H9 (cell line): Measurements from ENCODE around the gene ZSWIM5. TPM values are rescaled to one million over a fixed set of nuclear protein-coding genes. Genes with fewer than 3 reads are reported as not detected.

Experiments
- DNase-seq: peaks from one replicate; pipeline ENCODE4 v3.0.0-alpha.2; 2017
- H2AFZ ChIP-seq: one replicate; pipeline ENCODE4 v1.6.1; 2013; ENCODE audit warnings: mild to moderate bottlenecking, low read length, control low read depth, moderate library complexity
- H2AK5ac ChIP-seq: 2 replicates; pipeline ENCODE4 v1.6.1; 2013; ENCODE audit warnings: low read length, control low read depth, mixed read lengths; ENCODE audit not compliant: insufficient read length
- H2BK120ac ChIP-seq: one replicate; pipeline ENCODE4 v1.6.1; 2013; ENCODE audit warnings: low read depth, mild to moderate bottlenecking, low read length, control low read depth, inconsistent platforms; ENCODE audit not compliant: poor library complexity, severe bottlenecking
- H2BK12ac ChIP-seq: 2 replicates; pipeline ENCODE4 v1.6.1; 2013; ENCODE audit warnings: low read length, control low read depth, mixed read lengths, low read depth; ENCODE audit not compliant: insufficient read length
- H2BK15ac ChIP-seq: 2 replicates; pipeline ENCODE4 v1.6.1; 2013; ENCODE audit warnings: low read depth, low read length, control low read depth
- H2BK20ac ChIP-seq: one replicate; pipeline ENCODE4 v1.6.1; 2013; ENCODE audit warnings: low read depth, mild to moderate bottlenecking, low read length, control low read depth, inconsistent platforms; ENCODE audit not compliant: poor library complexity, severe bottlenecking
- H2BK5ac ChIP-seq: 2 replicates; pipeline ENCODE4 v1.6.1; 2013; ENCODE audit warnings: low read length, control low read depth, mixed read lengths; ENCODE audit not compliant: insufficient read length
- H3K14ac ChIP-seq: 2 replicates; pipeline ENCODE4 v1.6.1; 2013; ENCODE audit warnings: low read length, control low read depth; ENCODE audit not compliant: insufficient read depth
- H3K18ac ChIP-seq: 2 replicates; pipeline ENCODE4 v1.6.1; 2013; ENCODE audit warnings: low read depth, mild to moderate bottlenecking, mixed read lengths, low read length, control low read depth; ENCODE audit not compliant: insufficient read length
- H3K23ac ChIP-seq: 2 replicates; pipeline ENCODE4 v1.6.1; 2013; ENCODE audit warnings: low read length, control low read depth, mixed read lengths, low read depth; ENCODE audit not compliant: insufficient read length
- H3K23me2 ChIP-seq: 2 replicates; pipeline ENCODE4 v1.6.1; 2013; ENCODE audit warnings: low read depth, mild to moderate bottlenecking, mixed read lengths, low read length, control low read depth; ENCODE audit not compliant: insufficient read length, poor library complexity, severe bottlenecking
- H3K27ac ChIP-seq: 2 replicates; pipeline ENCODE4 v1.5.1; 2013; ENCODE audit warnings: low read length, control low read depth, mixed read lengths, low read depth; ENCODE audit not compliant: insufficient read length
- H3K27me3 ChIP-seq: 2 replicates; pipeline ENCODE4 v1.6.1; 2013; ENCODE audit warnings: low read length, control low read depth, inconsistent platforms; ENCODE audit not compliant: insufficient read depth
- H3K4ac ChIP-seq: 2 replicates; pipeline ENCODE4 v1.6.1; 2013; ENCODE audit warnings: low read depth, mild to moderate bottlenecking, control low read depth, inconsistent platforms, low read length, moderate library complexity
- H3K4me1 ChIP-seq: 2 replicates; pipeline ENCODE4 v1.6.1; 2013; ENCODE audit warnings: low read length, control low read depth, inconsistent platforms; ENCODE audit not compliant: insufficient read depth
- H3K4me2 ChIP-seq: 2 replicates; pipeline ENCODE4 v1.6.1; 2013; ENCODE audit warnings: low read length, control low read depth, mixed read lengths; ENCODE audit not compliant: insufficient read length, insufficient read depth
- H3K56ac ChIP-seq: 2 replicates; pipeline ENCODE4 v1.6.1; 2013; ENCODE audit warnings: low read depth, mild to moderate bottlenecking, mixed read lengths, low read length, control low read depth; ENCODE audit not compliant: insufficient read length
- H3K79me1 ChIP-seq: 2 replicates; pipeline ENCODE4 v1.6.1; 2013; ENCODE audit warnings: low read depth, mild to moderate bottlenecking, moderate library complexity, low read length, control low read depth, inconsistent platforms; ENCODE audit not compliant: insufficient read depth, poor library complexity, severe bottlenecking
- H3K79me2 ChIP-seq: 2 replicates; pipeline ENCODE4 v1.6.1; 2013; ENCODE audit warnings: low read length, control low read depth, inconsistent platforms; ENCODE audit not compliant: insufficient read depth
- H3K9ac ChIP-seq: 2 replicates; pipeline ENCODE4 v1.6.1; 2013; ENCODE audit warnings: low read length, control low read depth, mixed read lengths; ENCODE audit not compliant: insufficient read length; ENCODE audit errors: extremely low read depth
- H3K9me3 ChIP-seq: one replicate; pipeline ENCODE4 v1.6.1; 2013; ENCODE audit warnings: low read depth, low read length, inconsistent platforms; ENCODE audit not compliant: control insufficient read depth
- H3T11ph ChIP-seq: one replicate; pipeline ENCODE4 v1.6.1; 2013; ENCODE audit warnings: mild to moderate bottlenecking, low read length, control low read depth, inconsistent platforms
- H4K20me1 ChIP-seq: one replicate; pipeline ENCODE4 v1.6.1; 2013; ENCODE audit not compliant: control insufficient read depth, insufficient read length, insufficient read depth
- H4K5ac ChIP-seq: 2 replicates; pipeline ENCODE4 v1.6.1; 2013; ENCODE audit warnings: low read depth, mild to moderate bottlenecking, mixed read lengths, low read length, control low read depth; ENCODE audit not compliant: insufficient read length
- H4K8ac ChIP-seq: replicated peaks from 2 replicates; pipeline ENCODE4 v1.6.1; 2013; ENCODE audit warnings: low read length, control low read depth, mixed read lengths, low read depth; ENCODE audit not compliant: insufficient read length
- H4K91ac ChIP-seq: 2 replicates; pipeline ENCODE4 v1.6.1; 2013; ENCODE audit warnings: low read depth, mild to moderate bottlenecking, moderate library complexity, mixed read lengths, low read length, control low read depth; ENCODE audit not compliant: insufficient read length
- H3K27ac Mint-ChIP-seq, 3 experiments: 2 replicates in 2 of 3; 3 replicates in 1 of 3; pipeline ENCODE4 v1.8.0; 2020 to 2021; ENCODE audit warnings: mixed read lengths in 3 of 3, mild to moderate bottlenecking in 1 of 3, moderate library complexity in 1 of 3
- H3K27me3 Mint-ChIP-seq: 2 replicates; pipeline ENCODE4 v1.8.0; 2021; ENCODE audit warnings: low read depth, mild to moderate bottlenecking, moderate library complexity, mixed read lengths
- H3K36me3 Mint-ChIP-seq, 3 experiments: 2 replicates in 2 of 3; 3 replicates in 1 of 3; pipeline ENCODE4 v1.8.0; 2020 to 2021; ENCODE audit warnings: low read depth in 3 of 3, mixed read lengths in 3 of 3; ENCODE audit not compliant: insufficient read depth in 1 of 3
- H3K4me1 Mint-ChIP-seq, 2 experiments: 2 replicates each; pipeline ENCODE4 v1.8.0; 2020; ENCODE audit warnings: mixed read lengths in 2 of 2
- H3K4me3 Mint-ChIP-seq, 2 experiments: 2 replicates in 1 of 2; 3 replicates in 1 of 2; pipeline ENCODE4 v1.8.0; 2020 to 2021; ENCODE audit warnings: mild to moderate bottlenecking in 2 of 2, mixed read lengths in 2 of 2, moderate library complexity in 1 of 2
- H3K9me3 Mint-ChIP-seq, 2 experiments: 2 replicates in 1 of 2; 3 replicates in 1 of 2; pipeline ENCODE4 v1.8.0; 2020; ENCODE audit warnings: mild to moderate bottlenecking in 2 of 2, mixed read lengths in 2 of 2, moderate library complexity in 1 of 2
- CTCF ChIP-seq: fragments of 200-600 bp; sonication (generic); conservative IDR thresholded peaks from 3 replicates; pipeline ENCODE4 v1.8.0; 2021; ENCODE audit warnings: antibody characterized with exemption, mild to moderate bottlenecking
- WGBS: extraction: QIAGEN DNeasy Blood & Tissue Kit; methylation state at CpG from one replicate; pipeline ENCODE4 v1.1.7; 2013; ENCODE audit warnings: missing lambda C conversion rate, low lambda C conversion rate, mixed read lengths; ENCODE audit not compliant: insufficient read length; ENCODE audit errors: extremely low coverage; 5-methylcytosine and 5-hydroxymethylcytosine counted together
- total RNA-seq: library from RNA; stranded (reverse); gene quantifications from 2 replicates; pipeline ENCODE4 v1.2.1, GENCODE V29; 2021

Gene ZSWIM5
- total RNA-seq, 1 experiment from 2014 or later, result 3.5 TPM

GRCh38 chr1:45047032-45047431, 159.4 kb downstream of the ZSWIM5 start:
- Histone ChIP-seq H2BK20ac (no peak overlapping the region), H3T11ph (no peak overlapping the region), H4K5ac (no peak overlapping the region), H2AK5ac (no peak overlapping the region), H3K4me1 (peaks cover 2% of the 10 kb centered on the region; the same call in 1 of the 2 replicates), H2AFZ (no peak overlapping the region), H3K23ac (no peak overlapping the region), H2BK15ac (no peak overlapping the region), H3K9ac (no peak overlapping the region), H3K27me3 (no peaks in the 10 kb centered on the region), H3K4ac (no peak overlapping the region), H3K23me2 (no peaks in the 10 kb centered on the region), H3K56ac (no peak overlapping the region), H4K91ac (no peak overlapping the region), H3K27ac (no peak overlapping the region), H2BK5ac (no peak overlapping the region), H2BK120ac (no peak overlapping the region), H3K4me2 (no peak overlapping the region), H3K18ac (no peak overlapping the region), H3K9me3 (no peaks in the 10 kb centered on the region), H4K20me1 (no peaks in the 10 kb centered on the region), H3K14ac (no peak overlapping the region), H3K79me2 (no peaks in the 10 kb centered on the region), H3K79me1 (no peaks in the 10 kb centered on the region), H2BK12ac (no peak overlapping the region), H4K8ac (no peak overlapping the region)
- WGBS, result no CpG with 5 or more reads among the region's 5 CpGs
- no peaks in the 10 kb centered on the region for H3K27me3 Mint-ChIP-seq
- H3K36me3 Mint-ChIP-seq, result no peaks in the 10 kb centered on the region
- H3K9me3 Mint-ChIP-seq, result no peaks in the 10 kb centered on the region
- H3K4me1 Mint-ChIP-seq, result peaks cover 6 to 12% of the 10 kb centered on the region in 2 experiments
- H3K27ac Mint-ChIP-seq, result no peak overlapping the region
- H3K4me3 Mint-ChIP-seq, result no peak overlapping the region
- no peak for TF ChIP-seq CTCF
- DNase-seq, result no peak
